ENCODE results near the gene FGF14. TPM values are rescaled to one million over a fixed set of nuclear protein-coding genes. Genes with fewer than 3 reads are reported as not detected.

Gene FGF14
- total RNA-seq, 1 experiment from 2014 or later = not detected

DNA sequence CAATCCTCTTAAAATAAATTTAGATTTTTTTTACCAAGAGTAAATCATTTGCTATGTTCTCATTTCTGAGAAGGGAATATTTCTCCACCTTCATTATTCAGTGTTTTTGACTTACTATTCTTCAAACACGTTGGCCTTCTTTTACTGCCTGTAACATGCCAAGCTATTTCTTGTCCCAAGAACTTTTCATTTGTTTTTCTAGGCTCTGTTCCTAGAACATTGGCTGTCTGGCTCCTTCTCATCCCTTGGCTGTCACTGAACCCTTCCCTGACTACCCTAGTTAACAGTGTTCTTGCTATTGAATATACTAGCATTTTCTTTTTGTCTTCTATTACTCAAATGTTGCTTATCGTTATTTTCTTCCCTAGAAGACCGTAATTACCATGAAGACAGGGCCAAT, 701.2 kb downstream of the FGF14 start:
- H3K36me3 ChIP-seq (ENCODE audit: insufficient read depth, low read length) = no peaks in the 10 kb centered on the region
- H3K9me2 ChIP-seq (replicated peaks; ENCODE audit: insufficient read depth, low read length) = no peaks in the 10 kb centered on the region
- no peak overlapping the region for H3K9ac ChIP-seq (ENCODE audit: low read length)
- no peak overlapping the region for H2AFZ ChIP-seq (ENCODE audit: low read length)
- no peak for DNase-seq
- no peaks in the 10 kb centered on the region for H3K9me3 ChIP-seq (ENCODE audit: low read length)
- no peaks in the 10 kb centered on the region for H4K20me1 ChIP-seq (ENCODE audit: insufficient read depth, low read depth, low read length)
- H3K27ac ChIP-seq (ENCODE audit: low read length) = no peak overlapping the region
- no peaks in the 10 kb centered on the region for H3K4me1 ChIP-seq (ENCODE audit: low read length)
- H3K27me3 ChIP-seq (ENCODE audit: low read length) = no peaks in the 10 kb centered on the region
- H3K4me3 ChIP-seq (ENCODE audit: low read length) = no peak overlapping the region
- no peak overlapping the region for H3K4me2 ChIP-seq (ENCODE audit: low read depth, low read length, poor library complexity, severe bottlenecking)
- no peaks in the 10 kb centered on the region for H3K79me2 ChIP-seq (ENCODE audit: low read length)

DNA sequence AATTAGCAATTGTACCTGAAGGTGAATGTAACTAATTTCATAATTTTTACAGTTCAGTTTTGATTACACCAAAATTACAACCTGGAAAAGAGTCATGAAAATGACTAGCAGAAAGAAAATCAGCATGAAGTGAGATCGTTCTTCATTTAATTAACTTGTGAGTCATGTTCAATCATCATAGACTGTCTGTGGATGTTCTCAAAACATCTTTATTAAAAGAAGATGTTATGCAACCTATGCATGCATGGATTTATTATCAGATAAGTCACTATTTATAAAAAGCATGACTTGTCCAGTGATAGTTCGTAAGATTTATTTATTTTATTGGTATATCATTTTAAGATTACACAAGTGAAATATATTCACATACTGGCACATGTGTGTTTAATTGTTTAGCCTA, 703.4 kb downstream of the FGF14 start:
- H3K27me3 ChIP-seq (ENCODE audit: low read length) = no peaks in the 10 kb centered on the region
- H3K4me1 ChIP-seq (ENCODE audit: low read length) = no peaks in the 10 kb centered on the region
- no peaks in the 10 kb centered on the region for H3K9me2 ChIP-seq (replicated peaks; ENCODE audit: insufficient read depth, low read length)
- H3K4me3 ChIP-seq (ENCODE audit: low read length) = no peak overlapping the region
- H2AFZ ChIP-seq (ENCODE audit: low read length) = no peak overlapping the region
- H3K36me3 ChIP-seq (ENCODE audit: insufficient read depth, low read length) = no peaks in the 10 kb centered on the region
- DNase-seq = no peak
- no peaks in the 10 kb centered on the region for H3K9me3 ChIP-seq (ENCODE audit: low read length)
- H3K9ac ChIP-seq (ENCODE audit: low read length) = no peak overlapping the region
- H3K27ac ChIP-seq (ENCODE audit: low read length) = no peak overlapping the region
- H3K4me2 ChIP-seq (ENCODE audit: low read depth, low read length, poor library complexity, severe bottlenecking) = no peak overlapping the region
- no peaks in the 10 kb centered on the region for H4K20me1 ChIP-seq (ENCODE audit: insufficient read depth, low read depth, low read length)
- no peaks in the 10 kb centered on the region for H3K79me2 ChIP-seq (ENCODE audit: low read length)

DNA sequence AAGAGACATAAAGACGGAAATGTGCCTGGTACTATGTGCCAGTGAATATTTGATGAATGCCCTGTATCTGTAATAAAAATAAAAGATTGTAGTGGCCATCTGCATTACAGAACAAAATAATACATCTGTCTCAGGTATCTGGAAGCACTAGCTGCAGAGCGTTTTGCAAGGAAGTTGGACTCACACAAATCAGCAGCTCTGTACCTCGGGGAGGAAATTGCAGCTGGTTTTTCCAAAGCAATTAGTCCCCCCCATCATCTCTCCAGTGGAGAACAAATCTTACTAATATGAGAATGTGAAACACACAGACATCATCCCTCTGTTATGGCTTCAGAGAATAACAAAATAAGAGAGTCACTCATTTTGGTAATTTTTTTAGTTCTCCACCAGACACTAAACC, 704.1 kb downstream of the FGF14 start:
- DNase-seq = no peak
- Histone ChIP-seq H3K9me2 (replicated peaks; ENCODE audit: insufficient read depth, low read length) (no peaks in the 10 kb centered on the region), H3K27ac (ENCODE audit: low read length) (no peak overlapping the region), H2AFZ (ENCODE audit: low read length) (no peak overlapping the region), H3K4me3 (ENCODE audit: low read length) (no peak overlapping the region), H4K20me1 (ENCODE audit: insufficient read depth, low read depth, low read length) (no peaks in the 10 kb centered on the region), H3K36me3 (ENCODE audit: insufficient read depth, low read length) (no peaks in the 10 kb centered on the region), H3K9ac (ENCODE audit: low read length) (no peak overlapping the region), H3K27me3 (ENCODE audit: low read length) (no peaks in the 10 kb centered on the region), H3K4me1 (ENCODE audit: low read length) (no peaks in the 10 kb centered on the region), H3K79me2 (ENCODE audit: low read length) (no peaks in the 10 kb centered on the region), H3K4me2 (ENCODE audit: low read depth, low read length, poor library complexity, severe bottlenecking) (no peak overlapping the region), H3K9me3 (ENCODE audit: low read length) (no peaks in the 10 kb centered on the region)

DNA sequence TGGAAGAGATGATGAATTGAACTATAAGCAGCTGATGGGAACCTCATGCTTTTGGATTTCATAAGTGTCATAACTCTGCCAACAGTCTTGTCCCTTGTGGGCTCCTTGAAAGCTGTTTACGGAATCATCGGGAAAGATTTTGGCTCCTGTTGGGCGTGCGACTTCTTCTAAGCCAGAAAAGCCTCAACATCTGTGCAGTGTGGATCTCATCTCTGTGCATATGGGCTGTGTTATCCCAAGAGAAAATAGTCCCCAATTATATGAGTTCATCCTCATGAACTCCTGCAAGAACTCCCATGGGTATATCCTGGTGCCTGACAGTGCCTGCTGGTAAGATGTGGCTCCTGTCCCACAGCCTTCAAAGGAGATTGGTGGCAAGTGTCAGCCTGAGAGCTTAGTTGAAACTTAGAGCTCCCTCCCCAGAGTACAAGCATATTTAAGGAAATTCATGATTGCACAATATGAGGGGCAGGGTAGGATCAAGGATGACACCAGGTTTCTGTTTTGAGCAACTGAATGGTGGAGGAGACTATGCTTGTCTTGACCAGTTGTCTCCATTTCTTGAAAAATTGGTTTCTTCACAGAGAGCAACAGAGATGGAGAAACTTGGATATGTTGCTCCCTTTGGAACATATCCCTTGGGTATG, 705.9 kb downstream of the FGF14 start:
- H3K4me3 ChIP-seq (ENCODE audit: low read length) = no peak overlapping the region
- H3K4me2 ChIP-seq (ENCODE audit: low read depth, low read length, poor library complexity, severe bottlenecking) = no peak overlapping the region
- no peak for DNase-seq
- no peaks in the 10 kb centered on the region for H3K79me2 ChIP-seq (ENCODE audit: low read length)
- H3K27ac ChIP-seq (ENCODE audit: low read length) = no peak overlapping the region
- no peaks in the 10 kb centered on the region for H4K20me1 ChIP-seq (ENCODE audit: insufficient read depth, low read depth, low read length)
- H3K9me2 ChIP-seq (replicated peaks; ENCODE audit: insufficient read depth, low read length) = no peaks in the 10 kb centered on the region
- no peaks in the 10 kb centered on the region for H3K9me3 ChIP-seq (ENCODE audit: low read length)
- no peaks in the 10 kb centered on the region for H3K4me1 ChIP-seq (ENCODE audit: low read length)
- H3K9ac ChIP-seq (ENCODE audit: low read length) = no peak overlapping the region
- no peaks in the 10 kb centered on the region for H3K36me3 ChIP-seq (ENCODE audit: insufficient read depth, low read length)
- no peaks in the 10 kb centered on the region for H3K27me3 ChIP-seq (ENCODE audit: low read length)
- no peak overlapping the region for H2AFZ ChIP-seq (ENCODE audit: low read length)

DNA sequence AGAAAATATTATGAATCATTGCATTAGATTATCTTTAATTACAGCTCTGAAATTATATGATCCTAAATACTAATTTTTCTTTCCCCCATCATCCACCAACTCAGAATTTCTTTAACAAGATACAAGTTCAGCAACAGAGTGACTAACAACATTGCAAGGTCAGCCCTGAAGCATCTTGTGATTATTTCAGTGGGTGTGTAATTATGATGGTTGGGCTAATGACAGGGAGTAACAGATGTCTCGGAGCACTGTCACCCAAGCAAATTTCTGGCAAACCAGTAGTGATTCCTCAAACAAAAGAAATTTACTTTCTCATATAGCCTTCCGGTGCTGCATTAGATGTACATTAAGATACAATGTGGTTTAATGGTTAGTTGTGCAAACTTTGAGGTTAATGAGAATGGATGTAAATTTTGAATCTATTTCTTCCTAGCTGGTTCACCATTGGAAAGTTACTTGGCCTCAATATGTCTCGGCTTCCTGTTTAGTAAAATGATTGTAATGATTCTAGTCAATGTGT, 710.4 kb downstream of the FGF14 start:
- H3K9me2 ChIP-seq (replicated peaks; ENCODE audit: insufficient read depth, low read length) = no peaks in the 10 kb centered on the region
- H3K4me1 ChIP-seq (ENCODE audit: low read length) = no peaks in the 10 kb centered on the region
- H3K4me3 ChIP-seq (ENCODE audit: low read length) = no peak overlapping the region
- H3K9ac ChIP-seq (ENCODE audit: low read length) = no peak overlapping the region
- H4K20me1 ChIP-seq (ENCODE audit: insufficient read depth, low read depth, low read length) = no peaks in the 10 kb centered on the region
- no peak overlapping the region for H3K27ac ChIP-seq (ENCODE audit: low read length)
- no peaks in the 10 kb centered on the region for H3K27me3 ChIP-seq (ENCODE audit: low read length)
- H3K79me2 ChIP-seq (ENCODE audit: low read length) = no peaks in the 10 kb centered on the region
- H3K9me3 ChIP-seq (ENCODE audit: low read length) = no peaks in the 10 kb centered on the region
- no peak for DNase-seq
- no peak overlapping the region for H2AFZ ChIP-seq (ENCODE audit: low read length)
- no peaks in the 10 kb centered on the region for H3K36me3 ChIP-seq (ENCODE audit: insufficient read depth, low read length)
- no peak overlapping the region for H3K4me2 ChIP-seq (ENCODE audit: low read depth, low read length, poor library complexity, severe bottlenecking)

DNA sequence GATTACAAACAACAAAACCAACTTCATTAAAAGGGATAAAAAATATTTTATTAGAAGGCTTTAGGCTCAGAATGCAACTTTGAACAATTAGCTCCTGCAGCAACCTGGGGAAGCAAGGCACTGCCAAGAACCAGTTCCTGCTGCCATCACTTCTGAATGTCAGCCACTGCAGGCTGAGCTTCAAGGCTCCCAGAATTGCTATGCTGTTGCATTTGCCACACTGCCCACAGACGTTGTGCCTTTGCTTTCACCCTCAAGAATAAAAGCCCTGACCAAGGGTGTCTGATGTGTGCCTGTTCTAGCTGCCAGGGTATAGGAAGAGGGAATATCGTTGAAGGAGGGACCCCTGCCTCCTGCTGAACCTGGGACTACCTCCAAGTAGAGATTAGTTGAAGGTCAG, 711.0 kb downstream of the FGF14 start:
- Histone ChIP-seq H2AFZ (ENCODE audit: low read length) (no peak overlapping the region), H3K27ac (ENCODE audit: low read length) (no peak overlapping the region), H3K9me3 (ENCODE audit: low read length) (no peaks in the 10 kb centered on the region), H3K9me2 (replicated peaks; ENCODE audit: insufficient read depth, low read length) (no peaks in the 10 kb centered on the region), H3K79me2 (ENCODE audit: low read length) (no peaks in the 10 kb centered on the region), H4K20me1 (ENCODE audit: insufficient read depth, low read depth, low read length) (no peaks in the 10 kb centered on the region), H3K4me2 (ENCODE audit: low read depth, low read length, poor library complexity, severe bottlenecking) (no peak overlapping the region), H3K27me3 (ENCODE audit: low read length) (no peaks in the 10 kb centered on the region), H3K36me3 (ENCODE audit: insufficient read depth, low read length) (no peaks in the 10 kb centered on the region), H3K9ac (ENCODE audit: low read length) (no peak overlapping the region), H3K4me3 (ENCODE audit: low read length) (no peak overlapping the region), H3K4me1 (ENCODE audit: low read length) (no peaks in the 10 kb centered on the region)
- no peak for DNase-seq

DNA sequence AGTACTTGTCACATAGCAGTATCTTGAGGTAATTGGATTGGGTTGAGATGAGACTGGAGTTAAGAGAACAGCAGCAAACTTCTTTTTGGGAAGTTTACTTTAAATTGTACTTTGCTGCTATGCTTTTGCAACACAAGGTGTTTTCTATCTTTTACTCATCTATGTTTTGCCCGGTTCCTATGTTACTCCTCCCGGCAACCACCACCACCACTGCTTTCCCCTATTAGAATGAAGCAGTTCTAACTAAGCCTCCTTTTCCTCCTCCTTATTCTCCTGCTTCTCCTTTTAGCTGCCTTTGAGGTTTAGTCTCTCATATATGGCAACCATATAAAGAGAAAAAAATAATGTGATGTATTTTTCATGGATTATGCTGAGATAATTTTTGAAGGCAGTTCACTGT, 715.8 kb downstream of the FGF14 start:
- no peak overlapping the region for H3K4me2 ChIP-seq (ENCODE audit: low read depth, low read length, poor library complexity, severe bottlenecking)
- H2AFZ ChIP-seq (ENCODE audit: low read length) = no peak overlapping the region
- H3K36me3 ChIP-seq (ENCODE audit: insufficient read depth, low read length) = no peaks in the 10 kb centered on the region
- no peak overlapping the region for H3K4me3 ChIP-seq (ENCODE audit: low read length)
- H3K9me2 ChIP-seq (replicated peaks; ENCODE audit: insufficient read depth, low read length) = no peaks in the 10 kb centered on the region
- H3K4me1 ChIP-seq (ENCODE audit: low read length) = no peaks in the 10 kb centered on the region
- H3K9ac ChIP-seq (ENCODE audit: low read length) = no peak overlapping the region
- no peaks in the 10 kb centered on the region for H3K27me3 ChIP-seq (ENCODE audit: low read length)
- no peaks in the 10 kb centered on the region for H3K9me3 ChIP-seq (ENCODE audit: low read length)
- no peak for DNase-seq
- no peaks in the 10 kb centered on the region for H4K20me1 ChIP-seq (ENCODE audit: insufficient read depth, low read depth, low read length)
- H3K27ac ChIP-seq (ENCODE audit: low read length) = no peak overlapping the region
- H3K79me2 ChIP-seq (ENCODE audit: low read length) = no peaks in the 10 kb centered on the region

DNA sequence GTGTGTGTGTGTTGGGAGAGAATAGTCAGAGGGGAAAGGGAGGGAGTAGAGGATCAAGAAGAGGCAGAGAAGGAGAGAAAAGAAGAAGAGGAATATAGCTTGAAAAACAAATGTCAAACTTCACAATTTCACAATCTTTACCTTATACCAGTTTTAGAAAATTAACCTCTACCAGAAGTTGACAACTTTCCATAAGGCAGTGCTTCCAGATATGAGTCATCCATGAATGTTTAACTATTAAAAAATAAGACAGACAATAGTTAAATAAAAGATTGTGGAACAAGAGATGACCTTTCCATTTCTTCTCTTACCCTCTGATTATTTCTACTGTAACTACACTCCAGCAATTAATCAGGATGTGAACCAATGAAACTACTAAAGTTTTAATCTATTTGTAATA, 720.0 kb downstream of the FGF14 start:
- Histone ChIP-seq H3K27ac (ENCODE audit: low read length) (no peak overlapping the region), H3K79me2 (ENCODE audit: low read length) (no peaks in the 10 kb centered on the region), H3K4me3 (ENCODE audit: low read length) (no peak overlapping the region), H3K9me2 (replicated peaks; ENCODE audit: insufficient read depth, low read length) (no peaks in the 10 kb centered on the region), H3K9ac (ENCODE audit: low read length) (no peak overlapping the region), H3K36me3 (ENCODE audit: insufficient read depth, low read length) (no peaks in the 10 kb centered on the region), H3K9me3 (ENCODE audit: low read length) (no peaks in the 10 kb centered on the region), H3K4me2 (ENCODE audit: low read depth, low read length, poor library complexity, severe bottlenecking) (no peak overlapping the region), H3K4me1 (ENCODE audit: low read length) (peaks cover 3% of the 10 kb centered on the region; the same call in 1 of the 2 replicates), H3K27me3 (ENCODE audit: low read length) (no peaks in the 10 kb centered on the region), H4K20me1 (ENCODE audit: insufficient read depth, low read depth, low read length) (no peaks in the 10 kb centered on the region), H2AFZ (ENCODE audit: low read length) (no peak overlapping the region)
- no peak for DNase-seq
